HCT116 (cell line): ENCODE results near the gene GBGT1. TPM values are rescaled to one million over a fixed set of nuclear protein-coding genes. Genes with fewer than 3 reads are reported as not detected.

Experiments
- ATAC-seq: fragments of 200-7000 bp; cut with Tn5 transposase; 2 replicates; pipeline ENCODE4 v1.9.1; 2020; ENCODE audit warnings: mild to moderate bottlenecking, moderate library complexity
- BruUV-seq: library from RNA; stranded (reverse); fragments of 400-500 nt; replicated peaks from 2 replicates; lab custom pipeline; 2021; lab: Mats Ljungman, UMichigan
- CTCF ChIA-PET: fragments of 300-600 bp; sonication (Branson Sonifier 250); formaldehyde crosslinking; loops from one replicate; lab custom pipeline; 2021; ENCODE audit warnings: antibody characterized with exemption; lab: Charles Lee
- POLR2A ChIA-PET: fragments of 300-600, 350-600 bp; sonication (Branson Sonifier 250); formaldehyde crosslinking; loops from one replicate; lab custom pipeline; 2021; ENCODE audit warnings: antibody characterized with exemption; lab: Charles Lee
- RAD21 ChIA-PET, 2 experiments: fragments of 300-600 bp; sonication (Branson Sonifier 250); formaldehyde crosslinking; loops; one replicate each; lab custom pipeline; 2023; ENCODE audit warnings: low total read pairs in 2 of 2; ENCODE audit not compliant: uncharacterized antibody in 2 of 2, unreplicated experiment in 2 of 2, low non-redundant PET in 1 of 2; lab: Charles Lee
- DNase-seq: peaks from one replicate; pipeline ENCODE4 v3.0.0-alpha.2; 2010; ENCODE audit warnings: low read depth, low spot score
- H2AFZ ChIP-seq: fragments of 200-600 bp; shearing (Covaris generic), sonication (generic); 2 replicates; pipeline ENCODE4 v1.6.1; 2017; ENCODE audit warnings: low read depth, mixed run types, mixed read lengths, antibody characterized with exemption, low read length; ENCODE audit not compliant: poor library complexity, severe bottlenecking
- H3K27ac ChIP-seq: 2 replicates; pipeline ENCODE4 v1.5.1; 2012; ENCODE audit warnings: low read depth, low read length
- H3K27me3 ChIP-seq: fragments of 200-600 bp; sonication (generic); 2 replicates; pipeline ENCODE4 v1.6.1; 2016; ENCODE audit warnings: mixed run types, low read length, mixed read lengths; ENCODE audit not compliant: insufficient read depth
- H3K36me3 ChIP-seq, 2 experiments: fragments of 200-500 bp in 1 of 2; fragments of 200-600 bp in 1 of 2; sonication (Bioruptor generic) in 1 of 2; sonication (generic) in 1 of 2; 2 replicates each; pipeline versions ENCODE4 v1.5.1 to v1.6.1; 2014 to 2016; ENCODE audit warnings: low read length in 2 of 2, inconsistent platforms in 1 of 2, mixed read lengths in 1 of 2, mixed run types in 1 of 2; ENCODE audit not compliant: insufficient read depth in 2 of 2, control insufficient read depth in 1 of 2
- H3K4me1 ChIP-seq, 2 experiments: fragments of 200-600 bp in 1 of 2; sonication (generic) in 1 of 2; 2 replicates each; pipeline versions ENCODE4 v1.5.1 to v1.6.1; 2012 to 2017; ENCODE audit warnings: low read length in 2 of 2, inconsistent platforms in 1 of 2, mild to moderate bottlenecking in 1 of 2, mixed read lengths in 1 of 2, mixed run types in 1 of 2, moderate library complexity in 1 of 2; ENCODE audit not compliant: insufficient read depth in 2 of 2, control insufficient read depth in 1 of 2
- H3K4me2 ChIP-seq: fragments of 200-600 bp; sonication (generic); 2 replicates; pipeline ENCODE4 v1.6.1; 2017; ENCODE audit warnings: mixed run types, low read length, mixed read lengths
- H3K4me3 ChIP-seq, 2 experiments: fragments of 200-600 bp in 1 of 2; sonication (generic) in 1 of 2; replicated peaks in 1 of 2; 2 replicates each; pipeline ENCODE4 v1.5.1; 2011 to 2016; ENCODE audit warnings: low read length in 2 of 2, control low read depth in 1 of 2, low read depth in 1 of 2, mild to moderate bottlenecking in 1 of 2, mixed read lengths in 1 of 2, mixed run types in 1 of 2
- H3K79me2 ChIP-seq: fragments of 200-600 bp; sonication (generic); 2 replicates; pipeline ENCODE4 v1.6.1; 2017; ENCODE audit warnings: mild to moderate bottlenecking, mixed run types, low read length, moderate library complexity, mixed read lengths; ENCODE audit not compliant: insufficient read depth
- H3K9ac ChIP-seq: fragments of 200-600 bp; sonication (generic); 2 replicates; pipeline ENCODE4 v1.6.1; 2016; ENCODE audit warnings: low read length, mixed read lengths
- H3K9me2 ChIP-seq: fragments of 200-600 bp; sonication (generic), shearing (Covaris generic); 2 replicates; pipeline ENCODE4 v1.6.1; 2017; ENCODE audit warnings: mixed run types, mild to moderate bottlenecking, moderate library complexity; ENCODE audit not compliant: insufficient read depth
- H3K9me3 ChIP-seq, 2 experiments: fragments of 200-500 bp in 1 of 2; fragments of 200-600 bp in 1 of 2; sonication (Bioruptor generic) in 1 of 2; sonication (generic) in 1 of 2; 2 replicates each; pipeline ENCODE4 v1.6.1; 2014 to 2017; ENCODE audit warnings: low read length in 2 of 2, mixed read lengths in 2 of 2, inconsistent platforms in 1 of 2, low read depth in 1 of 2, mild to moderate bottlenecking in 1 of 2, mixed run types in 1 of 2, moderate library complexity in 1 of 2; ENCODE audit not compliant: control insufficient read depth in 1 of 2, insufficient read depth in 1 of 2
- H4K20me1 ChIP-seq: fragments of 200-600 bp; sonication (generic), shearing (Covaris generic); 2 replicates; pipeline ENCODE4 v1.6.1; 2017; ENCODE audit warnings: mixed run types, mild to moderate bottlenecking, moderate library complexity; ENCODE audit not compliant: insufficient read depth
- ELF1 ChIP-seq: IDR thresholded peaks from 2 replicates; pipeline ENCODE4 v1.6.1; 2012; ENCODE audit warnings: low read depth, borderline replicate concordance
- EZH2 ChIP-seq: fragments of 200-600 bp; sonication (generic); IDR thresholded peaks from 2 replicates; pipeline ENCODE4 v1.6.1; 2017; ENCODE audit warnings: antibody characterized with exemption, mixed run types
- FOSL1 ChIP-seq: IDR thresholded peaks from 2 replicates; pipeline ENCODE4 v1.6.1; 2012; ENCODE audit warnings: low read depth
- REST ChIP-seq: IDR thresholded peaks from 2 replicates; pipeline ENCODE4 v1.6.1; 2012; ENCODE audit warnings: low read depth
- TCF7L2 ChIP-seq: IDR thresholded peaks from 2 replicates; pipeline ENCODE4 v1.7.0; 2011; ENCODE audit warnings: borderline replicate concordance, inconsistent platforms; ENCODE audit not compliant: insufficient read depth, insufficient read length; ENCODE audit errors: extremely low read depth
- ZFX ChIP-seq: fragments of 450-650 bp; IDR thresholded peaks from 2 replicates; pipeline ENCODE4 v1.6.1; 2017
- intact Hi-C: fragments of 100-400 bp; cut with micrococcal nuclease; formaldehyde crosslinking; loops from 2 replicates; pipeline ENCODE4 v1.10.0; 2022
- total RNA-seq: library from RNA; stranded (reverse); gene quantifications from one replicate; pipeline ENCODE4 v1.2.1, GENCODE V29; 2021; ENCODE audit not compliant: unreplicated experiment

The GBGT1 gene
- total RNA-seq, 1 experiment from 2014 or later = 0.34 TPM

DNA sequence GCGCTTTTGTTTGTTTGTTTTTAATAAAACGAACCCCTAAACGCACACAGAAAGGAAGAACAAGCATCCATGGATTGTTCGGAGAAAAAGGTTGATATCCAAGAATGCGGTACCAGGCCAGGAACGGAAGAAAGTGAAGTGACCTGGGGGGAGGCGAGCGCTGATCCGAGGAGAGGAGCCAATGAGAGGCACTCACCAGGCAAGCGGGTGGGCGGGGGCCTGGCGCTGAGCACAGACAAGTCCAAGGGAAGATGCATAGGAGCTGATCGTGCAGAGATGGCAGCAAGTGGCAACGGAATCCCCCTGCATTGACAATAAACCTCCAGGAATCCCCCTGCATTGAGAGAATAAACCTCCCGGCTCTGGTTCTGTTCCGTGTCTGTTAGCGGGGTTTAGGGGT lies 36.9 kb upstream of the GBGT1 start:
- ChIA-PET POLR2A (no interaction called here), CTCF (interaction anchor here (2.3 kb wide), 1 partner anchor 14 kb away, joined by 13 read pairs; no protein-coding TSS in a partner anchor)
- Histone ChIP-seq H3K27ac (no peak overlapping the region), H3K4me2 (no peak overlapping the region), H3K9me2 (no peaks in the 10 kb centered on the region), H3K4me1 (no peaks in the 10 kb centered on the region; a peak in 1 of 4 replicates), H2AFZ (no peak overlapping the region)
- no TSS peak for BruUV-seq
- no peak for TF ChIP-seq ELF1
- no peak for TF ChIP-seq FOSL1
- TF ChIP-seq TCF7L2 = no peak
- TF ChIP-seq EZH2 = no peak
- no peak for TF ChIP-seq ZFX
- TF ChIP-seq REST = no peak
- TF ChIP-seq, all 23 proteins: peak for 0
- Histone ChIP-seq H3K9me3 (no peaks in the 10 kb centered on the region), H3K36me3 (no peaks in the 10 kb centered on the region), H3K27me3 (no peaks in the 10 kb centered on the region), H3K79me2 (no peaks in the 10 kb centered on the region), H3K4me3 (no peak overlapping the region), H4K20me1 (no peaks in the 10 kb centered on the region), H3K9ac (no peak overlapping the region)
- RAD21 ChIA-PET = no interaction called here
- no peak for ATAC-seq
- no peak for DNase-seq
- intact Hi-C loops = no loop called here
